ENCODE measurements around the gene SMS. TPM values are rescaled to one million over a fixed set of nuclear protein-coding genes. Genes with fewer than 3 reads are reported as not detected.
A peak's percentile ranks its signal among the peaks of the same experiment; 100 is the strongest.

The SMS gene
- total and polyA plus RNA-seq, 7 donors, result 62.6 to 84.5 (median 65.8) TPM

DNA sequence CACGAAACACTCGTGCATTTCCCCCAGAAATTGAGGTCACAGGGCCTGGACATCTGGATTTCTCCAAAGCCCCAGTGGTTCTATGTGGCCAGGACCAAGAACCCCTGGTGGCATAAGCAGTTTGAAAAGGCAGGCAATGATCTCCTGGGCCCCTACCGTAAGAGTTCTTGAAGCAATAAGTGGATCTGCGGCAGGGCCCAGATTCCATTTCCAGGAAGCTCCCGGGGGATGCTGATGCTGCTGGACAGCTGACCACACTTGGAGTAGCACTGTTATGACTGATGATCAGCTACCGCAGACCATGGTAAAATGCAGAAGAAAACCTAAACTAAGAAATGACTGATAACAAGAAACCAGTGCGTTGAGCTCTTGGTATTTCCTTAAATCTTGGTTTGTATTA, 27.8 kb downstream of the SMS start:
- TF ChIP-seq CTCF (IDR thresholded peaks at IDR 0.05), result no peak
- TF ChIP-seq EP300 (IDR thresholded peaks at IDR 0.05), result no peak
- TF ChIP-seq POLR2AphosphoS5 (IDR thresholded peaks at IDR 0.05), result no peak
- no peak for TF ChIP-seq POLR2A (IDR thresholded peaks at IDR 0.05)
- H3K4me1 ChIP-seq, result peaks cover 0 to 13% (median 7%) of the 10 kb centered on the region in 4 donors
- H3K4me3 ChIP-seq, result no peak overlapping the region
- WGBS, 2 donors, result 88 to 94% methylated on average over 7 of the region's 7 CpGs
- H3K36me3 ChIP-seq, result peaks cover 0 to 11% (median 2%) of the 10 kb centered on the region in 4 donors
- no peaks in the 10 kb centered on the region for H3K9me3 ChIP-seq
- no peak overlapping the region for H3K27ac ChIP-seq
- intact Hi-C loops (cut with DNase I), result loop anchor here (5.0 to 10.0 kb wide), 3 partner anchors 131 to 1444 kb away; partner anchors contain the start of genes MBTPS2 and SMPX
- H3K27me3 ChIP-seq, result no peaks in the 10 kb centered on the region
- DNase-seq, result no peak

DNA sequence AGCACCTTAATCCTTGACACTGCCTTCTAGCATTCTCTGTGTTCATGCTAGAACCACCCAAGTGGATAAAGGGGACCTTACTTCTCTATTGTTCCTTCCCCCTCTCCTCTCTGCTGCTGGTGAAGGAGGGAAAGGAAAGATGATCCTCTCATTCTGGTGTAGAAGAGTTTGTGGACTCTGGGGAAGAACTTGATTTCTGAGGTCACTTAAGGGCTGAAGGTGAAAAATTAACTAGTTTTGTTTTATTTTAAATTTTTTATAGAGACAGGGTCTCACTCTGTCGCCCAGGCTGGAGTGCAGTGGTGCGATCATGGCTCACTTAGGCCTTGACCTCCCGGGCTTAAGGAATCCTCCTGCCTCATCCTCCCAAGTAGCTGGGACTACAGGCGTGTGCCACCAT, 29.8 kb downstream of the SMS start:
- TF ChIP-seq POLR2A (IDR thresholded peaks at IDR 0.05) (no peak), CTCF (IDR thresholded peaks at IDR 0.05) (no peak), POLR2AphosphoS5 (IDR thresholded peaks at IDR 0.05) (no peak), EP300 (IDR thresholded peaks at IDR 0.05) (no peak)
- peaks cover 0 to 13% (median 2%) of the 10 kb centered on the region in 4 donors for H3K4me1 ChIP-seq
- peaks cover 0 to 11% (median 2%) of the 10 kb centered on the region in 4 donors for H3K36me3 ChIP-seq
- H3K9me3 ChIP-seq, result no peaks in the 10 kb centered on the region
- no peak overlapping the region for H3K27ac ChIP-seq
- DNase-seq, result no peak
- H3K27me3 ChIP-seq, result no peaks in the 10 kb centered on the region
- H3K4me3 ChIP-seq, result no peak overlapping the region
- intact Hi-C loops (cut with DNase I), result no loop called here
- 98% methylated on average over 4 of the region's 4 CpGs for WGBS, 2 donors

- H3K9me3 ChIP-seq, result no peaks in the 10 kb centered on the region
- H3K27me3 ChIP-seq, result no peaks in the 10 kb centered on the region
- H3K27ac ChIP-seq, result peak overlapping the region in 3 of 4 donors; percentile 14 to 64 (median 17)
- H3K4me3 ChIP-seq, result no peak overlapping the region
- intact Hi-C loops (cut with DNase I), result no loop called here
- peaks cover 0 to 11% (median 2%) of the 10 kb centered on the region in 4 donors for H3K36me3 ChIP-seq
- no peak for DNase-seq
- no peak for TF ChIP-seq POLR2A (IDR thresholded peaks at IDR 0.05)
- TF ChIP-seq POLR2AphosphoS5 (IDR thresholded peaks at IDR 0.05), result no peak
- no peak for TF ChIP-seq CTCF (IDR thresholded peaks at IDR 0.05)
- TF ChIP-seq EP300 (IDR thresholded peaks at IDR 0.05), result no peak
- peaks cover 0 to 17% (median 5%) of the 10 kb centered on the region in 4 donors for H3K4me1 ChIP-seq
- 23 to 73% methylated on average over 5 of the region's 5 CpGs for WGBS, 2 donors
Observed at GRCh38 chrX:21972046-21972445, 31.5 kb downstream of the SMS start.

- no peaks in the 10 kb centered on the region for H3K27me3 ChIP-seq
- H3K9me3 ChIP-seq, result no peaks in the 10 kb centered on the region
- H3K4me1 ChIP-seq, result peaks cover 0 to 17% (median 5%) of the 10 kb centered on the region in 4 donors
- TF ChIP-seq POLR2A (IDR thresholded peaks at IDR 0.05) (no peak), POLR2AphosphoS5 (IDR thresholded peaks at IDR 0.05) (no peak), CTCF (IDR thresholded peaks at IDR 0.05) (no peak), EP300 (IDR thresholded peaks at IDR 0.05) (no peak)
- peaks cover 0 to 18% (median 2%) of the 10 kb centered on the region in 4 donors for H3K36me3 ChIP-seq
- intact Hi-C loops (cut with DNase I), result no loop called here
- peak overlapping the region in 3 of 4 donors; percentile 56 to 74 (median 64) for H3K27ac ChIP-seq
- 67 to 89% methylated on average over 7 of the region's 7 CpGs for WGBS, 2 donors
- DNase-seq, result no peak
- H3K4me3 ChIP-seq, result no peak overlapping the region
Observed at GRCh38 chrX:21972721-21973120, 32.2 kb downstream of the SMS start.
